ENCODE data around the gene FOXD2.

Gene FOXD2

DNA sequence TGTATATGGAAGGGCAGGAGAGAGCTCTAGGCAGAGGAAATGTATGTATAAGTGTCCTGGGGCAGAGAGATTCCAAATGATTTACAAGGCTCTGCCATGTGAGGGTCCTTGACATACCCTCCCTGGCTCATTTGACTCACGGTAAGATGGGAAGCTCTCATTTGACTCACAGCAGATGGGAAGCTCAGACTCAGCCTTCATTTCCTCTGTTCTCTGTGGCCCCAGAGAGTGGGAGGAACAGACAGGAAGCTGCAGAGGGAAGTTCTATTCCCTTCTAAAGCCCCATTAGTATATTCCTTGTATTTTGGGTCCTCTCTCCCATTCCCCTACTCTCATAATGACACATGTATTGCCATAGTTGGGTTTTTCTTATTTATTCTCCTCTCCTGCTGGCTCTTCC lies 44.9 kb downstream of the FOXD2 start:
- no peak overlapping the region for H3K27ac ChIP-seq
- TF ChIP-seq, protein P1, sequence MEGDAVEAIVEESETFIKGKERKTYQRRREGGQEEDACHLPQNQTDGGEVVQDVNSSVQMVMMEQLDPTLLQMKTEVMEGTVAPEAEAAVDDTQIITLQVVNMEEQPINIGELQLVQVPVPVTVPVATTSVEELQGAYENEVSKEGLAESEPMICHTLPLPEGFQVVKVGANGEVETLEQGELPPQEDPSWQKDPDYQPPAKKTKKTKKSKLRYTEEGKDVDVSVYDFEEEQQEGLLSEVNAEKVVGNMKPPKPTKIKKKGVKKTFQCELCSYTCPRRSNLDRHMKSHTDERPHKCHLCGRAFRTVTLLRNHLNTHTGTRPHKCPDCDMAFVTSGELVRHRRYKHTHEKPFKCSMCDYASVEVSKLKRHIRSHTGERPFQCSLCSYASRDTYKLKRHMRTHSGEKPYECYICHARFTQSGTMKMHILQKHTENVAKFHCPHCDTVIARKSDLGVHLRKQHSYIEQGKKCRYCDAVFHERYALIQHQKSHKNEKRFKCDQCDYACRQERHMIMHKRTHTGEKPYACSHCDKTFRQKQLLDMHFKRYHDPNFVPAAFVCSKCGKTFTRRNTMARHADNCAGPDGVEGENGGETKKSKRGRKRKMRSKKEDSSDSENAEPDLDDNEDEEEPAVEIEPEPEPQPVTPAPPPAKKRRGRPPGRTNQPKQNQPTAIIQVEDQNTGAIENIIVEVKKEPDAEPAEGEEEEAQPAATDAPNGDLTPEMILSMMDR (IDR thresholded peaks at IDR 0.05), result no peak
- no peak for TF ChIP-seq ZFX (IDR thresholded peaks at IDR 0.05; ENCODE audit: borderline replicate concordance)

DNA sequence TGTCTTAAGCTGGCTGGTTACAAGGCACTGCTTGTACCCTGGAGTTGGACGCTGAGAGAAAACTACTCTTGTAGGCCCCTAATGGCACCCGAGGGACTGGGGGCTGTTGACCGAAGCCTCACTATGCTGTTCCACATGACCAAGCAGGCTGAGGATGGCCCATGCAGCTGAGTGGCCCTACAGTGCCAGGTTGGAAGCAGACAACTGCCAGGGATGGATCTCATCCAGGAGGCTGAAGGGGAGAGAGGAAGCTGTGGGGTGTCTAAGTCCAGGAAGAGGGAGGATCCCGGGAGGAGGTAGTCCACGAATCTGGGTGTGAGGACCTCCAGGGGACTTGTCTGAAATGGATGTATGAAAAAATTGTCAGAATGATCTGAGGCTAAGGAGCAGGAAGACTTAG lies 45.8 kb downstream of the FOXD2 start:
- TF ChIP-seq, protein P1 (IDR thresholded peaks at IDR 0.05), result no peak
- no peak for TF ChIP-seq ZFX (IDR thresholded peaks at IDR 0.05; ENCODE audit: borderline replicate concordance)

DNA sequence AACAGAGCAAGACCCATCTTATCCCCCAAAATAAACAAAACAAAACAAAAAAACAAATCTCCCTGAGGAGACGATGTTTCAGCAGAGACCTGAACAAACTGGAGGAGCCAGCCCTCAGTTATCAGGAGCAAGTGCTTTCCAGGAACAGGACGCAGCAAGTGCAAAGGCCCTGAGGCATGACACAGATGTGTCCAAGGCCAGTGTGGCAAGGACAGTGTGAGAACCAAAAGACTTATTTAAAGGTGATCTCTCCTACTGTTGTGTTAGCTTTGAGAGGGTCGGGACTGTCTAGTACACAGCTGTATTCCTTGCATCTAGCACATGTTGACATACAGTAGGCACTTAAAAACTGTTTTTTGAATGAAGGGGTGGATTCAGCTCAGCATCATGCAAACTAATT lies 48.0 kb downstream of the FOXD2 start:
- no peak overlapping the region for H3K27ac ChIP-seq
- no peak for TF ChIP-seq ZFX (IDR thresholded peaks at IDR 0.05; ENCODE audit: borderline replicate concordance)
- TF ChIP-seq, protein P1 (IDR thresholded peaks at IDR 0.05), result no peak

More for the DNA sequence above, 45.8 kb downstream of the FOXD2 start:
- H3K27ac ChIP-seq, result no peak overlapping the region

DNA sequence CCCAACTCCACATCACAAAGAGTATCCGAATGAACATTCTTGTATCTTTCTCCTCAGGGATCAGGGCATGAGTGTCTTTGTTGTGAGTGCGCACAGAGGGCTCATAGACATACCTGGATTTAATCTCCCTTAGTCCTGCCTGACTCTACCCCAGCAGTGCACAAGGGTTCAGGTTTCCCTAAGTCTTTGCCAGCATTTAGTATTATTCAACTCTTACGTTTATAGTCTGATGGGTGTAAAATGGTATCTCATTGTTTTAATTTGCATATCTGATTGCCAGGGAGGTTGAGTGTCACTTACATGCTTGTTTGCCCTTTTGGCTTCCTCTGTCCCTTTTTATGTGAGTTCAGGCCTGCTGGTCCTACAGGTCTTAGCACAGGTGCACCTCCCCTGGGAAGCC lies 49.5 kb downstream of the FOXD2 start:
- TF ChIP-seq, protein P1 (IDR thresholded peaks at IDR 0.05), result no peak
- TF ChIP-seq ZFX (IDR thresholded peaks at IDR 0.05; ENCODE audit: borderline replicate concordance), result no peak
- no peak overlapping the region for H3K27ac ChIP-seq

DNA sequence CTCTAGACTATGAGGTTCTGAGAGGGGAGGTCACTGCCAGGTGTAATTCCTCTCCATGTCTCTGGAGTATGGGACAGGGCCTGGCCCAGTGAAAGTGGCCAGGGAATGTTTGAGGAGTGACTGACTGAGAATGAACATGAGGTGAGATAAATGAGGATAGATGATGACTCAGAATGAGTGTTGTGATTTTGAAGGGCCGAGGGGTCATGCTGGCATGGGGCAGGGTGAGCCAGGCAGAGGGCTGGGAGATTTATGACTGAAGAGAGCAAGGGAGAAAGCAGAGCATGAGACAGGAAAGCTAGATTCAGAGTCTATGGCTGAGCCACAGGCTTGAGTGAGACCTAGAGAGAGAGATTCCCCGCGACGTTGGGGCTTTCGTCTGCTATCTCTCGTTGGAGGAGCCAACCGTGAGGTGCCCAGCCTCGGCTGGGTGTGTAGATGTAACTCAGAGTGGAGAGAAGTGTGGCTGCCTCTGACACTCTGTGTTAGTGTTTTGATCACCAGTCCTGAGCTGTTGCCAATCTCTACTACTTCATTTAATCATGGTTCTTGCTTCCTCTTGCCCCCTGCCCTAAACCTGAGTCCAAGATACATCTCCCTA lies 50.1 kb downstream of the FOXD2 start:
- TF ChIP-seq, protein P1 (IDR thresholded peaks at IDR 0.05), result no peak
- no peak for TF ChIP-seq ZFX (IDR thresholded peaks at IDR 0.05; ENCODE audit: borderline replicate concordance)
- H3K27ac ChIP-seq, result no peak overlapping the region
